KG1 (cell line): Measurements from ENCODE around the gene KCNT1.

Source experiments
- DNase-seq: peaks from one replicate; lab custom pipeline; 2025; lab: John Stamatoyannopoulos, UW

KCNT1 gene

DNA sequence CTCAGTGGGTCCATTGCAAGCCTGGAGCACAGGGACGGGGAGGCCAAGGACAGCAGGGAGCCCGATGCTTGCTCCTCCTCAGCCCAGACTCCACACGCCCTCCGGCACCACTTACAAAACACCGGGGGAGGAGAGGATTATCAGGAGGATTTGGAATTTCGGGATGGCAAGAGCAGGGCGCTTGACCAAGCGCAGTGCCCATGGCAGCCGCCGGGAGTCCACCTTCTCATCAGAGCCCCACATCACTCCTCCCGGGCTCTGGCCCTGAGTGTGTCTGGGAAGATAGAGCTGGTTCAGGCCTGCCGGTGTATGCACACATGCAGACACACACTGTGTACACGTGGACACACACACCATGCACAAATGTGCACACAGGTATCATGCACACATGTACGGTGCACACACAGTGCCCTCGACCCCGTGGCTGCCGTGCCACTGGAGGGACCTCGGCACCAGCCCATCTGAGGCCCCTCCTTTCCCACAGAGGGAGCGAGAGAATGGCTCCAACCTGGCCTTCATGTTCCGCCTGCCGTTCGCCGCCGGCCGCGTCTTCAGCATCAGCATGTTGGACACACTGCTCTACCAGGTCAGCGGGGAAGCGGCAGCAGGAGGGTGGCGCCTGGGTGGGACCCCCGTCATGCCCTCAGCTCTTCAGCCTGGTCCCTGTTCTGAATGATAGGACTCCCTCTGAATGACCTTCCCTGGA lies 81.7 kb downstream of the KCNT1 start:
- DNase-seq, result no peak

DNA sequence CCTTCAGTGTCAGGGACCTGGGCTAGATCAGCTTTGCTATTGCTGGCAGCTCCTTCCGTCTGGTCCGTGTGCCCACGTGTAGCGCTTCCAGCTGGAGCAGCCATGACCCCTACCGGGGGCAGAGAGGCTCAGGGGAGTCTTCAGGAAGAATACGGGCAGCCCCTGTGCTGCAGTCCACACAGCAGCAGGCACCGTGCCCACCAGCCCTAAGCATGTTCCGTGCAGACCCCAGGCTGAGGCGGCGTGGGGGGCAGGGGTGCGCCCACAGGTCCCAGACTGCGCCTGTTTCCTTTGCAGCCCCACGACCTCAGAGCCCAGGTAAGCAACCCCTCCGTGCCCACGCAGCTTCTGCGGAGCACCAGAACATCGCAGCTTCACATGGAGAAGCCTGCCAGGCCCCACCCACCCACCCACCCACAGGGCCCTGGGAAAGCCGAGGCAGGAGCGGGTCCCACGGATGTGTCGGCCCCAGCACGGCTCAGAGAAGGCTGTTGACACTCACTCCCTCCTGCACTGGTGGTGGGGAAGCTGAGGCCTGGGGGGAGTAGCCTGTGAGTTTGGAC lies 83.1 kb downstream of the KCNT1 start:
- DNase-seq, result no peak

DNA sequence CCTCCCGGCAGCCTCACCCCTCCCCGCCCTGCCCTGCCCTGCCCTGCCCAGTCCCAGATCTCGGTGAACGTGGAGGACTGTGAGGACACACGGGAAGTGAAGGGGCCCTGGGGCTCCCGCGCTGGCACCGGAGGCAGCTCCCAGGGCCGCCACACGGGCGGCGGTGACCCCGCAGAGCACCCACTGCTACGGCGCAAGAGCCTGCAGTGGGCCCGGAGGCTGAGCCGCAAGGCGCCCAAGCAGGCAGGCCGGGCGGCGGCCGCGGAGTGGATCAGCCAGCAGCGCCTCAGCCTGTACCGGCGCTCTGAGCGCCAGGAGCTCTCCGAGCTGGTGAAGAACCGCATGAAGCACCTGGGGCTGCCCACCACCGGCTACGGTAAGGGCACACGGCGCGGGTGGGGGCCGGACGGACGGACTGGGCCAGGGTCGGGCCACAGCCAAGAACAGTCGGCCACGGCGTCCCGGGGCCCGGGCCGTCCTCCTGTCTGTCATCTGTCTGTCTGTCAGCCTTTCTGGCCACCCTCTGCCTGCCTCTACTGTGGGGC lies 84.2 kb downstream of the KCNT1 start:
- no peak for DNase-seq

DNA sequence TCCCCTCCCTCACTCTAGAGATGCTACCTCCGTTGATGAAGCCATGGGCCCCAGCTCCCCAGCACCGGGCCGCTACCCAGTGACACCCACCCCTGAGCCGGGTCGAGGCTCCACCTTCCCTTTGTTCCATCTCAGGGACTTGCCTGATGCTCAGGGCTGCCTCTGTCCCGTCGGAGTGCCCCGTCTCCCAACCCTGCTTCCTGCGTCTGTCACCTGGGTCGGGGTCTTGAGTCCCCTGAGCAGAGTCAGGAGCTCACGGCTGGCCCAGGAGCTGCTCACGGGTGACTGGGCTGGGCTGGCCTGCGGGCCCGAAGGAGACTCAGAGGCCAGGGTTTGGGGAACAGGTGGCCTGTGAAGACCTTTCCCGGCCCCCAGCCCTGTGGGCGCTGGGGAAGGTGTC lies 85.3 kb downstream of the KCNT1 start:
- no peak for DNase-seq

DNA sequence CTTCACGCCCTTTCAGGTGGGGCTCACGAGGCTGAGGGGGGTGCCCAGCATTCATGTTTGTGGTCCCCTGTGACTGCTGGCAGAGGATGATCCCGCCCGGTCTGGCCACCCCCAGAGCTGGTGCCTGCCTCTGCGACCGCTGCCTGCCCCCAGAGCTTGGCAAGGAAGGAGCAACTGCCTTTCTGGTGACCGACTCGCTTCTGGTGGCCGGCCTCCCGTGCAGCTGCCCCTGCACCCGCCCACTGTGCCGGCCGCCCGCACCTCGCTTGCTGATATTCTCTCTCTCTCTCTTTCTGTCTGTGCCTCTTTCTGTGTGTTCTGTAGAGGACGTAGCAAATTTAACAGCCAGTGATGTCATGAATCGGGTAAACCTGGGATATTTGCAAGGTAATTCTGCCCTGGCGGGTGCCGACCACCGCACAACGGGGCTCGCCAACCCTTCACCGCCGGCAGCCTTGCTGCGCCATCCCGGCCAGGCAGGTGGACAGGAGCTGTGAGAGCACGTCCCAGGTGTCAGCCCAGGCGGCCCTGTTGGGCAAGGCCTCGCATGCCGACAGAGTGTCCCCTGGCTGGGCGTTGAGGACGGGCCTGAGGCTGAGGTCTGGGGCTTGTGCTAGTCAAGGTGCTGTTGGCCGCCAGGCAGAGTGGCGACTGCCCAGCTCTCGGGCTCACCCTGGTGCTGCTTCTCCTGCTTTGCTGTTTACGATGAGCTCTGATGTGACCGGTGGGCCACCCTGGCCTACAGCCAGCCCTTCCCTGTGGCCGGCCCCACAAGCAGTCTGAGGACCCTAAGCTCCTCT lies 86.0 kb downstream of the KCNT1 start:
- DNase-seq, result no peak

DNA sequence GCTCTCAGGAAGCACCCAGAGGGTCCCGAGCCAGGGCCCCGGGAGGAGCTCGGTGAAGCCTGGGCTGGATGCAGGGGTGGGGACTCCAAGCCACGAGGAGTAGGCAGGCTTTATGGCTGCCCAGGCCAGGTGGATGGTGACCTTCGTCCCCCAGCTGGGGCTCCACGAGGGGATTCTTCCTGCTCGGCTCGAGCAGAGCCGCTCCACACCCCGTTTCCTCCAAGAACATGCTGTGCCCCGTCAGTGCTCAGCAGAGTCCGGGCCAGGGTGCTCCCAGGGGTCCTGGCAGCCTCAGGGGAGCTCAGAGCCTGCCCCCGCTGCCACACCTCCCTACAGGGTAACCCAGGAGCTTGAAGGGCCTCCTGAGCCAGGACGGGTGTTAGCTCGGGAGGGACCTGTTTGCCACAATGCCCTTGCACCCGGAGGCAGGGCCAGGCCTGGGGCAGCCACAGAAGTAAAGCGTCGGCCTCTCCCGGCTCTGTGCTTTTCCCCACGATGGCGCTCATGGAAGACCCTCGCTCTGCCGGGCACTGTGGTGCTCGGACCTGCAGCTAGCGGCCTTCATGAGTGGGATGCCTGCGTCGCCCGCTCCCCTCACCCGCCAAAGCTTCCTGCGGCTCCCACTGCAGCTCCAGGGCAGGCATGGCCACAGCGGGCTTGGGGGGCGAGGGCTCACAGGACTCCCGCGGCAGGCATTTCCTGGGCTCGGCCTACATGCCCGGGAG lies 86.8 kb downstream of the KCNT1 start:
- DNase-seq, result no peak

DNA sequence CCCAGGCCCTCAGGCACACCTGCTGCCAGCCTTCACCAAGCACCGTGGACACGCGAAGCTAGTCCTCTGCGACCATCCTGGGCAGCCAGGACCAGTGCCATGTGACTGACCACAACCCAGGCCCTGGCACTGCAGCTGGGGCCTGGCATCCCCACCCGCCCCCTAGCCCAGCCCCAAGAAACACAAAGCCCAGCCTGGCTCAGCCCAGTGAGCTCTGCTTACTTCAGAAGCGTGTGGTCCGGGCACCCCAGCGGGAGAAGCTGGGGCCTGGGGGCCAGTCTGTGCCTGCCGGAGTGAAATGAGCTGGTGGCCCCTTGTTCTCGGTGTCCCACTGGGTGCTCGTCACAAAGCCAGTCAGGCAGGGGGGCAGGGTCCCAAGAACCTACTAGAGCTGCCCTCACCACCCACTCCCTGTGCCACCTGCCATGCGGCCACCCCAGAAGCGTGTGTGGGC lies 87.9 kb downstream of the KCNT1 start:
- DNase-seq, result no peak

DNA sequence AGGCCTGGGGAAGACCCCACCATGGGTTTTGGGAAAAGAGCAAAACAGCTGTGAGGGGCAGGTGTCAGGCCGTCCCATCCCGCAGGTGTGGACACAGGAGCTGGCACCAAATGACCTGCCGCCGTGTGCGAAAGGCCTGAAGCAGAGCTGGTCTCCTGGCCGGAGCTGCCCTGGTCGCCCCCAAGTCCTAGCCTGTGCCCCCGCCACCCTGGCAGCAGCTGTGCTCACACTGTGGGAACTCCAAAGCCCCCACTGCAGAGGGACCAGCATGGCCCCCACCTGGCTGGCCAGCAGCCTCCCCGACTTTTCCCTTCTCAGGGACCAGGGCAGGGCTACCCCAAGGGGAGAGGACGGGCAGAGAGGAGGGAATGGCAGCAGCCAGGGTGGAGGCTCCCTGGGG lies 88.4 kb downstream of the KCNT1 start:
- DNase-seq, result no peak

DNA sequence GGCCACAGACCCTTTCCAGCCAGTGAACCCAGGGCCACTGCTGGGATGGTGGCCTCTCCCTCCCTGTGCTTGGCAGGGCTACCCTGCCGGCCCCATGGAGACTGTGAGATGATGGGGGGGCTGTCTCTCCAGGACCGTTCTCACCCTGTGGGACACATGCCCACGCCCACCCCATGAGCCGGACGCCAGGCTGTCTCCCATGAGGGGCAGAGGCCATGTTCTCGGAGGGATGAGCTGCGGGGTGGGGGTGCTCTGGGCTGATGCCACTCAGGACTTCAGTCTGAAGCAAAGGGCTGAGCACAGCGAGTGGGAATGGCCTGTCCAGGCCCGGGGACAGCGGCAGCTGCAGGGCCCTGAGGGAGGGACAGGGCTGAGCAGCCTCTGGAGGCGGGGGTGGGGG lies 88.9 kb downstream of the KCNT1 start:
- DNase-seq, result no peak

DNA sequence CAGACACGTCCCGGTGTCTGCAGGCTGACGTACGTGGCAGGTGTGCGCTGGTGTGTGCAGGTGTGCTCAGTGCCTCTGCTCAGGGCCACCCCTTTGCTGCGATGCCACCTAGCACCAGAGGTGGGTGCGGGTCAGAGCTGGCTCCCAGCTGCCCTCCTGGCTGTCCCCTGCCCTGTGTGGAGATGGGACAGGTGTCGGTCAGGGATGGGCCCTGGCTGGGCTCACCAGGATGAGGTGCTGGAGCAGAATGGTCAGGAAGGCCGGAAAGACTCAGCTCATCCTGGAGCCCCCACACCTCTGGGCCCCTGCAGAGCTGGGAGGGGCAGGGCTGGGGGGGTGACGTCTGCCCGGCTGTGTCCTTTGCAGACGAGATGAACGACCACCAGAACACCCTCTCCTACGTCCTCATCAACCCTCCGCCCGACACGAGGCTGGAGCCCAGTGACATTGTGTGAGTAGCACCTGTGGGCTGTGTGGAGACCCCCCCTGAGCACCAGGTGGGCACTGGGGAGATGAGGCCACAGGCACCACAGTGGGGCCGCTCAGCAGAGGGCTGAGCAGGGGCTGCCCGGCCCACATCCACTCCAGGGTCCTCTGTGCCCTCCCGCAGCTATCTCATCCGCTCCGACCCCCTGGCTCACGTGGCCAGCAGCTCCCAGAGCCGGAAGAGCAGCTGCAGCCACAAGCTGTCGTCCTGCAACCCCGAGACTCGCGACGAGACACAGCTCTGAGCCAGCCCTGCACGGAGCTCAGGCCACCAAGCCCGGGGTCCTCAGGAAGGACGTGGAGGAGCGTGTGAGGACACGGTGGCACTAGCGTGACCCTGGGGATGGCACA lies 89.7 kb downstream of the KCNT1 start:
- no peak for DNase-seq

DNA sequence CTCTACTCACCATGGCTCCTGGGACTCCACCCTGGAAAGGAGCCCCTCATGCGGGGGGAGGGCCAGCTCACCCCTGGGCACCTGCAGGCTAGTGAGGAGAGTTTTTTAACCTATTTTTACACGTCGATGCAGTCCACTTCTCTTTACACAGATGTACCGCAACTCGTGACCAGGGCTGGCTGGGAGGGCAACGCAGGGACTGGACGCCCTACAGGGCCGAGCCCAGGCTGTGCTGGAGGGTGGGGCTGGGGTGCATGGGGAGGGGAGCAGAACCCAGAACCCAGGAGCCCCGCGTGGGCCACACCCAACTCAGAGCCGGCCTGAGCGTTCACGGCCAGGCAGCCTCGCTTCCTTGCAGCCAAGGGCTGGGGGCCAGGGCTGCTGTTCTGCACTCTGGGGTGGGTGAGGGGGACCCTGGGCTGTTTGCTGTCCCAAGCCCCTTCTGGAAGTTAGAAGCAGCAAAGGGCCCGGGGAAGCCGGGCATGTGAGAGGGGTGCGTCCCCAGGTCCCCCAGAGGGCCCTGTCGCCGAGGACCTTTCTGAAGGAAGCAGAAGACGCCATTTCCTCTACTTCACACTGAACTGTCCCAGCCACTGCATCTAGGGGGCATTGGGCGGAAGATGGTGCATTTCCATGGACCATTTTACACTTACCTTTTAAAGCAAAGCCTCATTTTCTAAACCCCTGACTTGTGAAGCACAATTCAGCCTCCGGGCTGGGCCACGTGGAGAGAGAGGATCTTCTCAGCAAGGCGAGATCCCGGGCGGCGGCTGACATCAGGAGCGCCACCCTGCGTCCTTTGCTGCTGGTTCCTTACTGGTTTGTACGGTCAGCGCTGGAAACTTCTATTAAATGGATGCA lies 90.5 kb downstream of the KCNT1 start:
- DNase-seq, result no peak

DNA sequence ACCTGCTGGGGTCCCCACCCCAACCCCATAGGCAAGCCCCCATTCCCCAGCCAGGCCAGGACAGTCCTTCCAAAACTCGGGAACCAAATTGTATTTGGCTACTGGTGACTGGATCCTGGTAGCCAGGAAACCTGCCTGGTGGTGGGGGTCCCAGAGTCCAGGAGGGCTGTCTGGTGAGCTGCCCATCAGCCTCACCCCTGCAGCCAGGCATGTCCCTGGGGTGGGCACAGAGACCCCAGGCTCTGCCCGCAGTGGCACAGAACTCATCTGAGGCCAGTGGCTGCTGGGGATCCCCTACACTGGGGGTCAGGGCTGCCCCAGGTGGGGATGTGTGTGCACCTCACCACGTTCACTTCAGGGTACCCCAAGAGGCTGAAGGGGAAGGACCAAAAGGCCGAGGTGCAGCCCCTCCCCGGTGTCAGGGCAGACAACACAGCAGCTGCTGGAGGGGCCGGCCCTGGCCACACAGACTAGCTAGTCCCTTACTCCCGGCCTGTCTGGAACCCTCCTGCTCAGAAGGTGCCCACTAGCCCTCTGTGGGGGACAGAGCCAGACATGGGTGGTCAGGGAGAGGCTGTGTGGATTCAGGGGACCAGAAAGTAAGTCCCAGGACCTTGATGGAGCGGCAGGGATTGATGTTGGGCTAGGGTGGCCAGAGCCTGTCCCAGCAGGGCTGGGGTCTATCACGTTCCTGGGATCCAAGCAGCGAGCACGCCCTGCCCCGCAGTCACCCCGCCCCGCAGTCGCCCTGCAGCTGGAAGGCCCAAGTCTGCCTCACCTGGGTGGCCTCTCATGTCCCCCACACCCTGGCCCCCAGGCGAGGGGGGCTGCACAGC lies 91.5 kb downstream of the KCNT1 start:
- DNase-seq, result no peak

DNA sequence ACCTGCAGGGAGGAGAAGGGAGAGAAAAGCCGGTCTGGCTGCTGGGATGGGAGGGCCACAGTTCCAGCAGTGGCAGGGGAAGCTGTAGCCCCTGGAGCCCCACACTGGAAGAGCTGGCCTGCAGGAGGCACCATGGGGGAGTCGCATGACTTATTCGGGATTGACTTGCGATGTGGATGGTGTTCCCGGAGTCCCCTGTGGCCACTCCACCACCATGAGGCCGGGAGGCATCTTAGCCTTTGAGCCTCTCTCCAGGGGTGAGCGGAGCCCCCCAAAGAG lies 92.0 kb downstream of the KCNT1 start:
- DNase-seq, result no peak

DNA sequence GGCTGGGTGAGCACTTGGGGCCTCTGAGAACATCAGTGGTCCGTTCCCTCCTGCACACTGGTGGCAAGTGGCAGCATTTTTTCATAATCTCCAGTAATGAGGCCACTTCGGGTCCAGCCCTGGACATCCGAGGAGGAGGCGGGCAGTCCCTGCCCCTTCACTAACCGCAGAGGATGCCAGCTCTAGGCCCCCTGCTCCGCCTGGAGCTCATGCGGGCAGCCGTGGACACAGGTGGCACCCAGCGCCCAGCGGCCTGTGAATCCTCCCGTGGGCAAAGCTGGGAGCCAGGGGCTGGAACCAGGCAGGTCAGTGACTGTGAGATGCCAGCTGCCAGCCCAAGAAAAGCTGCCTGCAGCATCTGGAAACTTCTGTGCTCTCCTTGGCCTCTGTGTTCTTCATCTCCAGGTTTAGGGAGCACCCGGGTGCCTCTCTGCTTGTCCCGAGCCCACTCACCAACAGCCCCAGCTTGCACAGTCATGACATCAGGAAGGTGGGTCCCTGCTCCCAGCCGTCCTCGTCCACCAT lies 92.4 kb downstream of the KCNT1 start:
- DNase-seq, result no peak

DNA sequence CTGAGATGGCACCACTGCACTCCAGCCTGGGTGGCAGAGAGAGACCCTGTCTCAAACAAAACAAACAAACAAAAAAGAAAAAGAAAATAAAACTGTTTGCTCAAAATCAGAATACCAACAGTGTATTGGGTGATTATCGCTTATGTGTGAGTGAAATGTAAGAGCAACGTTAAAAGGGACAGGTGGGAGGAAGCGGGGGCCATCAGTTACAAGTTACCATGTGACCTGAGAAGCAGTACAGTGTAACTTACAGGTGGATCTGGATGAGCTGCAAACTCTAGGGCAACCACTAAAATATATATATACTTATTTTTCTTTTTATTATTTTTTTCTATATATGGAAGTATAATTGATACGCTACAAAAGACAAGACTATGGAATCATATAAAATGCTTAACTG lies 93.4 kb downstream of the KCNT1 start:
- no peak for DNase-seq

DNA sequence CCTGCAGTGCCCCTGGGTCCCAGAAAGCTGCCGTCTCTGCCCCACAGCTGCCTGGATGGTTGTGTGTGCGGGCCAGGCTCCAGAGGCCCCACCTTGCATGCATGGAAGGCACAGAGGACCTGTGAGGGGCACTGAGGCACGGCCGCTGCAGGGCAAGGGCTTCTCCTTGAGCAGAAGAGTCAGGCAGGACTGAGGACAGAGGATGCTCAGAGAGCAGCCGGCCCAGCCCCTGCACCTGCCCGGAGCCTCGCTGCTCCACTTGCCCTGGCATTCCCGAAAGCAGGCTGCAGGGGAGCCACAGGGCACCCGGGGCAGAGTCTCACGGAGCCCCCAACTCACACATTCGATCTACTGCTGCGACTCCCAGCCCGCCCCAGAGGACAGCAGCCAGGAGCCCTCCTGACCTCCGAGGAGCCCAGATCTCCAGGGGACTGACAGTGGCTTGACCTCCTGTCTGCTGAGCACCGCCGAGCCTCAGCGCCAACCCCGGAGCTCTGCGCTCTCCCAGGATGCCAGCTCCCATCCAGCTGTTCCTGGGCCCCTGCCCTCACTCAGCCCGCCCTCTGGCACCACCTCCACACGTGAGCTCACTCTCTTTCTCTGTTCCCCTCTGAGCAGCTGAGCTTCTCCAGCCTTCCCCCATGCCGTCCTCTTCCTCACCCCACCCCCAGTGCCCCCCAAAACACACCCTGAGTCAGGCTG lies 95.0 kb downstream of the KCNT1 start:
- no peak for DNase-seq

DNA sequence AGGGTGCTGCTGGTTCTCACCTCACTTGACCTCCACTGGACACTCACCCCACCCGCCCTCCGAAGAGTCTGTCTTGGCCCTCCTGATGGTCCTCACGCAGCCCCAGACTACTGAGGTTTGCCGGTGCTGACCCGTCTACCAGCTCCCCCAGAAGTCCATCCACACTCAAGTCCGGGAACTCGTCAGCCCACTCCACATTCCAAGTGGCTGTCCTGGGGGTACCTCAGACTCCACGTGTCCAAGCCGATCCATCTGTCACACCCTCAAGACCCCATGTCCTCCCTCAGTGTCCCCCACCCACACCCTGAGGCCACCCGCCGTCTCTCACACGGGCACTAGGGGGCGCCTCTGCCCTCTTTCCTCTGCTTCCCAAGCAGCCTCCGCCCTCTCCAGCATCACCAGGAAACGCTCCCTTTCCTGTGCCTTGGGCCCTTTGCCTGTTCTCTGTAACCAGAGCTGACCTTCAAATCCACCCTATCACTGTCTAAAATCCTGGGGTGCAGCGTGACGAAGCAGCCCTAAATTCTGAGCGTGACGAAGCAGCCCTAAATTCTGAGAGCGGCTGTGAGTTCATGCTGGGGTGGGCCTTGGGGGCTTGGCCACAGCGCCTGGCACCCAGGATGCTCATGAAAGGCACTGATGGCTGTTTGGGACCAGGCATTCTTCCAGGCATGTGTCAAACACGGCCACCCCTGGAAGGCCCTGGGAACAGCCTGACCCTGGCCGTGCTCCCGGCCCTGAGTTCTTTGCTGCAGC lies 95.7 kb downstream of the KCNT1 start:
- no peak for DNase-seq

DNA sequence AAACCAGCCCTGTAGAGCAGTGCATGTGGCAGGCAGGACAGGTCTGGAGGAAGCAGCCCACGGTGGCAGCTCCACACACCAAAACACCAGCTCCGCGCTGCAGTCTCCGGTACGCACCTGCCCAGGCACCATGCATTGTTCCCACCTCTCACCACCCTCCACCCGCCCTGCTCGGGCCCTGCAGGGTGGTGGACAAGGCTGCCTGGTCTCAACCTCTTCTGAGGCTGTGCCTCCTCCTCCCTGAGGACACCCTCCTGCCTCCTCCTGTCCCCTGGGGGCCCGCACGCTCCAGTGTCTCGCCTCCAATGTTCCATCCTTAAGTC lies 96.2 kb downstream of the KCNT1 start:
- no peak for DNase-seq
